HEK293 (cell line): ENCODE results near the gene MIA3.

Experiments used
- BCL11B ChIP-seq: fragments of 450-650 bp; formaldehyde crosslinking; IDR thresholded peaks from 2 replicates; pipeline ENCODE4 v1.5.1; 2016; ENCODE audit warnings: low read depth, missing biosample characterization, missing genetic modification characterization
- GLI4 ChIP-seq: fragments of 450-650 bp; formaldehyde crosslinking; IDR thresholded peaks from 2 replicates; pipeline ENCODE4 v1.5.1; 2016; ENCODE audit warnings: missing biosample characterization, missing genetic modification characterization
- IKZF3 ChIP-seq: fragments of 450-650 bp; IDR thresholded peaks from 2 replicates; pipeline ENCODE4 v1.5.0; 2018; ENCODE audit warnings: missing biosample characterization, mild to moderate bottlenecking, missing genetic modification characterization, moderate library complexity
- KLF1 ChIP-seq: fragments of 450-650 bp; formaldehyde crosslinking; IDR thresholded peaks from 2 replicates; pipeline ENCODE4 v1.5.1; 2016; ENCODE audit warnings: missing biosample characterization, missing genetic modification characterization
- KLF7 ChIP-seq: fragments of 450-650 bp; formaldehyde crosslinking; IDR thresholded peaks from 2 replicates; pipeline ENCODE4 v1.5.1; 2016; ENCODE audit warnings: missing biosample characterization, missing genetic modification characterization, borderline replicate concordance
- OSR2 ChIP-seq: fragments of 450-650 bp; formaldehyde crosslinking; IDR thresholded peaks from 2 replicates; pipeline ENCODE4 v1.5.1; 2016; ENCODE audit warnings: missing biosample characterization, missing genetic modification characterization
- OVOL3 ChIP-seq: fragments of 450-650 bp; formaldehyde crosslinking; IDR thresholded peaks from 2 replicates; pipeline ENCODE4 v1.5.1; 2016; ENCODE audit warnings: missing biosample characterization, missing genetic modification characterization
- PRDM1 ChIP-seq: fragments of 450-650 bp; formaldehyde crosslinking; IDR thresholded peaks from 2 replicates; pipeline ENCODE4; 2016; ENCODE audit warnings: missing biosample characterization, missing genetic modification characterization
- PRDM10 ChIP-seq: fragments of 450-650 bp; formaldehyde crosslinking; IDR thresholded peaks from 2 replicates; pipeline ENCODE4 v1.5.1; 2016; ENCODE audit warnings: missing biosample characterization, missing genetic modification characterization
- SP7 ChIP-seq: fragments of 450-650 bp; formaldehyde crosslinking; IDR thresholded peaks from 2 replicates; pipeline ENCODE4 v1.5.1; 2016; ENCODE audit warnings: missing biosample characterization, missing genetic modification characterization
- ZBTB17 ChIP-seq: fragments of 450-650 bp; formaldehyde crosslinking; IDR thresholded peaks from 2 replicates; pipeline ENCODE4 v1.5.1; 2016; ENCODE audit warnings: missing biosample characterization, missing genetic modification characterization
- ZBTB44 ChIP-seq: fragments of 450-650 bp; IDR thresholded peaks from 2 replicates; pipeline ENCODE4 v1.5.1; 2018; ENCODE audit warnings: missing biosample characterization, mild to moderate bottlenecking, missing genetic modification characterization
- ZBTB8A ChIP-seq: fragments of 450-650 bp; formaldehyde crosslinking; IDR thresholded peaks from 2 replicates; pipeline ENCODE4 v1.5.1; 2016; ENCODE audit warnings: missing biosample characterization, missing genetic modification characterization
- ZEB2 ChIP-seq: fragments of 450-650 bp; formaldehyde crosslinking; IDR thresholded peaks from 2 replicates; pipeline ENCODE4 v1.5.1; 2016; ENCODE audit warnings: missing biosample characterization, missing genetic modification characterization
- ZNF10 ChIP-seq: fragments of 450-650 bp; formaldehyde crosslinking; IDR thresholded peaks from 2 replicates; pipeline ENCODE4 v1.5.1; 2017; ENCODE audit warnings: missing biosample characterization, missing genetic modification characterization
- ZNF121 ChIP-seq: fragments of 450-650 bp; formaldehyde crosslinking; IDR thresholded peaks from 2 replicates; pipeline ENCODE4 v1.5.1; 2016; ENCODE audit warnings: missing biosample characterization, missing genetic modification characterization
- ZNF148 ChIP-seq: fragments of 450-650 bp; formaldehyde crosslinking; IDR thresholded peaks from 2 replicates; pipeline ENCODE4 v1.5.0; 2017; ENCODE audit warnings: missing biosample characterization, missing genetic modification characterization, borderline replicate concordance
- ZNF16 ChIP-seq: fragments of 450-650 bp; formaldehyde crosslinking; IDR thresholded peaks from 2 replicates; pipeline ENCODE4 v1.5.1; 2016; ENCODE audit warnings: low read depth, missing biosample characterization, missing genetic modification characterization
- ZNF174 ChIP-seq: fragments of 450-650 bp; formaldehyde crosslinking; IDR thresholded peaks from 2 replicates; pipeline ENCODE4 v1.5.0; 2017; ENCODE audit warnings: missing biosample characterization, mild to moderate bottlenecking, missing genetic modification characterization
- ZNF223 ChIP-seq: fragments of 450-650 bp; formaldehyde crosslinking; IDR thresholded peaks from 2 replicates; pipeline ENCODE4 v1.5.1; 2016; ENCODE audit warnings: missing biosample characterization, missing genetic modification characterization
- ZNF350 ChIP-seq: fragments of 450-650 bp; formaldehyde crosslinking; IDR thresholded peaks from 2 replicates; pipeline ENCODE4 v1.5.0; 2017; ENCODE audit warnings: missing biosample characterization, mild to moderate bottlenecking, missing genetic modification characterization
- ZNF391 ChIP-seq: fragments of 450-650 bp; formaldehyde crosslinking; IDR thresholded peaks from 2 replicates; pipeline ENCODE4 v1.5.1; 2016; ENCODE audit warnings: low read depth, missing biosample characterization, missing genetic modification characterization, borderline replicate concordance
- ZNF48 ChIP-seq: fragments of 450-650 bp; formaldehyde crosslinking; IDR thresholded peaks from 2 replicates; pipeline ENCODE4 v1.5.1; 2016; ENCODE audit warnings: missing biosample characterization, missing genetic modification characterization
- ZNF510 ChIP-seq: fragments of 450-650 bp; formaldehyde crosslinking; IDR thresholded peaks from 2 replicates; pipeline ENCODE4 v1.5.1; 2018; ENCODE audit warnings: mild to moderate bottlenecking, missing genetic modification characterization, missing biosample characterization; ENCODE audit not compliant: insufficient replicate concordance
- ZNF548 ChIP-seq: fragments of 450-650 bp; formaldehyde crosslinking; IDR thresholded peaks from 2 replicates; pipeline ENCODE4 v1.5.1; 2016; ENCODE audit warnings: missing biosample characterization, missing genetic modification characterization
- ZNF558 ChIP-seq: fragments of 450-650 bp; formaldehyde crosslinking; IDR thresholded peaks from 2 replicates; pipeline ENCODE4 v1.5.1; 2016; ENCODE audit warnings: missing biosample characterization, missing genetic modification characterization
- ZNF639 ChIP-seq: fragments of 450-650 bp; formaldehyde crosslinking; IDR thresholded peaks from 2 replicates; pipeline ENCODE4 v1.5.1; 2016; ENCODE audit warnings: missing biosample characterization, missing genetic modification characterization
- ZNF664 ChIP-seq: fragments of 450-650 bp; formaldehyde crosslinking; IDR thresholded peaks from 2 replicates; pipeline ENCODE4 v1.5.1; 2016; ENCODE audit warnings: missing biosample characterization, missing genetic modification characterization
- ZNF704 ChIP-seq: fragments of 450-650 bp; formaldehyde crosslinking; IDR thresholded peaks from 2 replicates; pipeline ENCODE4 v1.5.1; 2016; ENCODE audit warnings: missing biosample characterization, missing genetic modification characterization
- ZNF76 ChIP-seq: fragments of 450-650 bp; formaldehyde crosslinking; IDR thresholded peaks from 2 replicates; pipeline ENCODE4; 2016; ENCODE audit warnings: low read depth, missing biosample characterization, missing genetic modification characterization, borderline replicate concordance
- ZNF777 ChIP-seq: fragments of 450-650 bp; formaldehyde crosslinking; IDR thresholded peaks from 2 replicates; pipeline ENCODE4 v1.5.1; 2017; ENCODE audit warnings: missing biosample characterization, missing genetic modification characterization, borderline replicate concordance

MIA3 gene

GRCh38 chr1:222643938-222644635, 26.2 kb downstream of the MIA3 start (continued):
- peak; percentile 98 for TF ChIP-seq PRDM10 (tag by site-specific recombination)
- no peak for TF ChIP-seq ZNF777
- TF ChIP-seq ZBTB17 = peak; percentile 96
- TF ChIP-seq ZNF48 (tag by site-specific recombination) = no peak
- TF ChIP-seq KLF7 (tag by site-specific recombination) = peak; percentile 15; the same call in 1 of the 2 replicates
- TF ChIP-seq ZNF121 = no peak
- peak; percentile 72 for TF ChIP-seq SP7 (tag by site-specific recombination)
- no peak for TF ChIP-seq ZNF548 (tag by site-specific recombination)
- TF ChIP-seq ZNF148 = no peak
- TF ChIP-seq PRDM1 (tag by site-specific recombination) = peak; percentile 94
- peak; percentile 79 for TF ChIP-seq ZNF76
- no peak for TF ChIP-seq OVOL3
- TF ChIP-seq ZNF350 (tag by site-specific recombination) = no peak
- TF ChIP-seq ZNF391 (tag by site-specific recombination) = no peak
- TF ChIP-seq ZNF510 = no peak
- TF ChIP-seq ZNF10 (tag by site-specific recombination) = no peak
- no peak for TF ChIP-seq ZNF174
- peak; percentile 25; the same call in 1 of the 2 replicates for TF ChIP-seq BCL11B (tag by site-specific recombination)
- TF ChIP-seq ZNF639 (tag by site-specific recombination) = peak; percentile 69; the same call in 1 of the 2 replicates
- no peak for TF ChIP-seq ZBTB44 (tag by site-specific recombination)
- no peak for TF ChIP-seq ZNF16 (tag by site-specific recombination)
- TF ChIP-seq ZNF223 (tag by site-specific recombination) = no peak
- no peak for TF ChIP-seq ZNF664 (tag by site-specific recombination)
- peak; percentile 100 for TF ChIP-seq ZNF704 (tag by site-specific recombination)
- peak; percentile 34; the same call in 1 of the 2 replicates for TF ChIP-seq KLF1
- TF ChIP-seq GLI4 (tag by site-specific recombination) = no peak
- peak; percentile 70 for TF ChIP-seq IKZF3 (tag by site-specific recombination)
- TF ChIP-seq OSR2 (tag by site-specific recombination) = no peak
- TF ChIP-seq ZBTB8A = peak; percentile 75
- TF ChIP-seq ZEB2 (tag by site-specific recombination) = peak; percentile 84
- no peak for TF ChIP-seq ZNF558
